Ovary (tissue), 9 donors: ENCODE data around the gene PDE8A. TPM values are rescaled to one million over a fixed set of nuclear protein-coding genes. Genes with fewer than 3 reads are reported as not detected.

Experiments
- DNase-seq, 5 donors: peaks; one replicate each; pipeline ENCODE4 v3.0.0-alpha.2; 2019 to 2020
- H3K27ac ChIP-seq, 2 donors: fragments of 200-600 bp; one replicate each; pipeline versions ENCODE4 v1.5.1 to v1.8.0; 2019 to 2022
- H3K27me3 ChIP-seq: fragments of 200-600 bp; one replicate; pipeline ENCODE4 v1.8.0; 2022
- H3K36me3 ChIP-seq: fragments of 200-600 bp; sonication (generic); one replicate; pipeline ENCODE4 v1.5.1; 2019
- H3K4me1 ChIP-seq: one replicate; pipeline ENCODE4 v1.8.1; 2013; ENCODE audit warnings: mild to moderate bottlenecking, moderate library complexity; ENCODE audit not compliant: insufficient read depth
- H3K4me3 ChIP-seq: fragments of 200-600 bp; sonication (generic); one replicate; pipeline ENCODE4 v1.5.1; 2017
- H3K9me3 ChIP-seq, 2 donors: fragments of 200-600 bp in 1 of 2; sonication (generic) in 1 of 2; one replicate each; pipeline versions ENCODE4 v1.5.1 to v1.8.1; 2013 to 2019; ENCODE audit warnings: mild to moderate bottlenecking in 1 of 2, moderate library complexity in 1 of 2
- EP300 ChIP-seq: sonication (generic); formaldehyde crosslinking; IDR thresholded peaks from one replicate; pipeline ENCODE4 v1.6.1; 2017; ENCODE audit warnings: antibody characterized with exemption
- POLR2A ChIP-seq: fragments of 450-650 bp; IDR thresholded peaks from one replicate; pipeline ENCODE4 v1.6.1; 2017; ENCODE audit warnings: antibody characterized with exemption, mild to moderate bottlenecking, moderate library complexity
- WGBS, 3 donors: extraction: QIAGEN DNeasy Blood & Tissue Kit in 1 of 3; methylation state at CpG; one replicate each; pipeline versions ENCODE4 v1.1.5 to v1.1.7; 2013 to 2017; 5-methylcytosine and 5-hydroxymethylcytosine counted together
- intact Hi-C, 4 donors: fragments of 100-400 bp; cut with DNase I; formaldehyde crosslinking; loops; one replicate each; pipeline versions ENCODE4 v1.11.0 to v1.15.1; 2022 to 2023
- polyA plus RNA-seq, 2 donors: library from polyadenylated mRNA; stranded (reverse); fragments of 200-250 nt in 1 of 2; fragments of 350-450 nt in 1 of 2; fragmentation: Illumina TruSeq in 1 of 2; extraction: RNeasy Lipid Tissue Mini Kit (QIAGEN cat#74804) in 1 of 2; gene quantifications; one replicate each; pipeline ENCODE4 v1.2.3, GENCODE V29; 2013 to 2014
- total RNA-seq, 7 donors: library from RNA; depleted of rRNA in 2 of 7; stranded (reverse); fragments of >200 nt in 2 of 7; fragmentation: NEBNext Ultra II Directional in 3 of 7; extraction: Animal tissue kit (Norgen Biotek cat#: 25700) in 3 of 7; gene quantifications; one replicate each; pipeline versions ENCODE4 v1.1.0 to v1.2.4, GENCODE V29; 2016 to 2023
- TF ChIP-seq, protein P1 (sequence below), 3 donors: fragments of 450-650 bp in 2 of 3; fragments of 200-600 bp in 1 of 3; IDR thresholded peaks; one replicate each; pipeline versions ENCODE4 v1.5.1 to v1.8.0; 2016 to 2022; ENCODE audit warnings: antibody characterized with exemption in 3 of 3, mild to moderate bottlenecking in 1 of 3
- donor health status: DM: no; HTN: no; CAD: no; lungs with moderate emphysema.
- donor health status: DM: no; HTN: no; CAD: no.
- donor health status: Bipolar disorder and iron deficiency.
- donor health status: DM: yes; HTN: yes; CAD: no.
- donor health status: DM: no; HTN: no; CAD: no.
- donor health status: DM: yes; HTN: yes; CAD: no.

Gene PDE8A
- total and polyA plus RNA-seq, 9 donors, result 13.8 to 61.8 (median 33.2) TPM

DNA sequence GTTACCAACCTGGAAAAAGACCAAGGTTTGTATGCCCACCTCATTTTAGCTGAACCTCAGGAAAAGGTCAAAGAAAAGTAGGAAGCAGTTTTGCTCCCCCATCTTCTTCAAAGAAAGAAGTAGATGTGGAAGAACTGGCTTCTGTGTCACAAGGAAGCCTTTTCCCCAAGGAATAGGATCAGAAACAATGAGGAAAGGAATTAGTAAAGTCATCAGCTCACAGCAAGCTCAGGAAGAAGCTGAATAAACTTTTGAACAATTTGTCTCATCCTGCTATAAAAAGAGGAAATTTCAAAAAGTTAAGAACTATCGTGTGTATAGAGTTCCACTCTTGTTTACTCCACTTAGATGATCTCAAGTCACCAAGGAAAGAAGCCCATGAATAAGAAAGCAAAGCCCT is 174.2 kb downstream of the PDE8A start:
- DNase-seq, result no peak
- Histone ChIP-seq H3K9me3 (no peaks in the 10 kb centered on the region), H3K27ac (no peak overlapping the region), H3K4me1 (no peaks in the 10 kb centered on the region), H3K4me3 (no peak overlapping the region), H3K27me3 (no peaks in the 10 kb centered on the region), H3K36me3 (no peaks in the 10 kb centered on the region)
- intact Hi-C loops, result no loop called here
- no peak for TF ChIP-seq EP300
- TF ChIP-seq, protein P1, sequence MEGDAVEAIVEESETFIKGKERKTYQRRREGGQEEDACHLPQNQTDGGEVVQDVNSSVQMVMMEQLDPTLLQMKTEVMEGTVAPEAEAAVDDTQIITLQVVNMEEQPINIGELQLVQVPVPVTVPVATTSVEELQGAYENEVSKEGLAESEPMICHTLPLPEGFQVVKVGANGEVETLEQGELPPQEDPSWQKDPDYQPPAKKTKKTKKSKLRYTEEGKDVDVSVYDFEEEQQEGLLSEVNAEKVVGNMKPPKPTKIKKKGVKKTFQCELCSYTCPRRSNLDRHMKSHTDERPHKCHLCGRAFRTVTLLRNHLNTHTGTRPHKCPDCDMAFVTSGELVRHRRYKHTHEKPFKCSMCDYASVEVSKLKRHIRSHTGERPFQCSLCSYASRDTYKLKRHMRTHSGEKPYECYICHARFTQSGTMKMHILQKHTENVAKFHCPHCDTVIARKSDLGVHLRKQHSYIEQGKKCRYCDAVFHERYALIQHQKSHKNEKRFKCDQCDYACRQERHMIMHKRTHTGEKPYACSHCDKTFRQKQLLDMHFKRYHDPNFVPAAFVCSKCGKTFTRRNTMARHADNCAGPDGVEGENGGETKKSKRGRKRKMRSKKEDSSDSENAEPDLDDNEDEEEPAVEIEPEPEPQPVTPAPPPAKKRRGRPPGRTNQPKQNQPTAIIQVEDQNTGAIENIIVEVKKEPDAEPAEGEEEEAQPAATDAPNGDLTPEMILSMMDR (IDR thresholded peaks at IDR 0.05), result no peak
- no peak for TF ChIP-seq POLR2A
- WGBS, 3 donors, result 59 to 80% (median 62%) methylated on average over 1 of the region's 1 CpG

DNA sequence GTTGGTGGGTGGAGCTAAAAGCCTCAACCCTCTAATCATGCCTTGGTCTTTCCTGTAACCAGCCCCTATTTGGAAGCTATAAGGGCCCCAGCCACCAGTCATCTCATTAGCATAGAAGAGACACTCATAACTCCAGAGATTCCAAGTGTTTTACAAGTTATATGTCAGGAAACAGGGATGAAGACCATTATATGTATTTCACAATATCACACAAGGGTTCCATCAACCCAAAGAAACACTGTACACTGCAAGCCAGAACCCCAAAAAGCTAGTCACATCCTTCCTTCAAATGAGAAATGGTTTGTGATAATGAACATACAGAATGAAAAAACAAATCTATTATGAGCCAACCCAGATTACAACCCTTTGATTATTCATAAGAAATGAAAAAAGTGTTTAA is 175.7 kb downstream of the PDE8A start:
- intact Hi-C loops, result no loop called here

DNA sequence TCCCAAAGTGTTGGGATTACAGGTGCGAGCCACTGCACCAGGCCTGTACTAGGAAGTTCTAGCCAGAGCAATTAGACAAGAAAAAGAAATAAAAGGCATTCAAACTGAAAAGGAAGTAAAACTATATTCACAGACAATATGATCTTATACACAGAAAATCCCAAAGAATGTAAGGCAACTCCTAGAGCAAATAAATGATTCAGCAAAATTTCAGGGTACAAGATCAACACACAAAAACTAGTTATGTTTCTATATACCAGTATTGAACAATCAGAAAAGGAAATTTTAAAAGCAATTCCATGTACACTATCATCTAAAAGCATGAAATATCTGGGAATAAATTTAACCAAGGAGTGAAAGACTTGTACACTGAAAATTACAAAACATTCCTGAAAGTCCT is 180.6 kb downstream of the PDE8A start:
- whole genome bisulfite sequencing, 3 donors, result 93 to 96% (median 94%) methylated on average over 1 of the region's 1 CpG
- intact Hi-C loops, result no loop called here

More for the DNA sequence above, 175.7 kb downstream of the PDE8A start:
- Histone ChIP-seq H3K27ac (no peak overlapping the region), H3K9me3 (no peaks in the 10 kb centered on the region), H3K27me3 (no peaks in the 10 kb centered on the region), H3K4me3 (no peak overlapping the region), H3K36me3 (no peaks in the 10 kb centered on the region), H3K4me1 (no peaks in the 10 kb centered on the region)
- TF ChIP-seq EP300, result no peak
- DNase-seq, result no peak

GRCh38 chr15:85164841-85165466 is 183.3 kb downstream of the PDE8A start:
- no peaks in the 10 kb centered on the region for H3K9me3 ChIP-seq
- no peak overlapping the region for H3K27ac ChIP-seq
- H3K36me3 ChIP-seq, result no peaks in the 10 kb centered on the region
- intact Hi-C loops, result no loop called here
- DNase-seq, result no peak
- H3K4me3 ChIP-seq, result no peak overlapping the region
- H3K27me3 ChIP-seq, result no peaks in the 10 kb centered on the region
- whole genome bisulfite sequencing, 3 donors, result 64 to 70% (median 66%) methylated on average over 7 of the region's 7 CpGs
- TF ChIP-seq POLR2A (no peak), EP300 (no peak)
- TF ChIP-seq, protein P1 (IDR thresholded peaks at IDR 0.05), result no peak
- no peaks in the 10 kb centered on the region for H3K4me1 ChIP-seq

More for the DNA sequence above, 180.6 kb downstream of the PDE8A start:
- Histone ChIP-seq H3K27ac (no peak overlapping the region), H3K4me1 (no peaks in the 10 kb centered on the region), H3K9me3 (no peaks in the 10 kb centered on the region), H3K27me3 (no peaks in the 10 kb centered on the region), H3K36me3 (no peaks in the 10 kb centered on the region), H3K4me3 (no peak overlapping the region)
- TF ChIP-seq POLR2A (no peak), EP300 (no peak)
- TF ChIP-seq, protein P1 (IDR thresholded peaks at IDR 0.05), result no peak
- DNase-seq, result no peak

- H3K27me3 ChIP-seq, result no peaks in the 10 kb centered on the region
- TF ChIP-seq EP300 (no peak), POLR2A (no peak)
- TF ChIP-seq, protein P1 (IDR thresholded peaks at IDR 0.05), result no peak
- 59 to 64% (median 59%) methylated on average over 4 of the region's 4 CpGs for WGBS, 3 donors
- intact Hi-C loops, result no loop called here
- no peaks in the 10 kb centered on the region for H3K36me3 ChIP-seq
- no peak for DNase-seq
- peaks cover 0 to 4% of the 10 kb centered on the region in 2 donors for H3K9me3 ChIP-seq
- H3K4me3 ChIP-seq, result no peak overlapping the region
- H3K27ac ChIP-seq, result no peak overlapping the region
- no peaks in the 10 kb centered on the region for H3K4me1 ChIP-seq
Observed at GRCh38 chr15:85167568-85167967, 185.9 kb downstream of the PDE8A start.
